ENCODE results near the gene TOMM34. TPM values are rescaled to one million over a fixed set of nuclear protein-coding genes. Genes with fewer than 3 reads are reported as not detected.

The TOMM34 gene
- polyA plus RNA-seq, 1 donor (not counting 4 experiments of a cell fraction or from before 2014, with no cell fraction given): 32.9 TPM

DNA sequence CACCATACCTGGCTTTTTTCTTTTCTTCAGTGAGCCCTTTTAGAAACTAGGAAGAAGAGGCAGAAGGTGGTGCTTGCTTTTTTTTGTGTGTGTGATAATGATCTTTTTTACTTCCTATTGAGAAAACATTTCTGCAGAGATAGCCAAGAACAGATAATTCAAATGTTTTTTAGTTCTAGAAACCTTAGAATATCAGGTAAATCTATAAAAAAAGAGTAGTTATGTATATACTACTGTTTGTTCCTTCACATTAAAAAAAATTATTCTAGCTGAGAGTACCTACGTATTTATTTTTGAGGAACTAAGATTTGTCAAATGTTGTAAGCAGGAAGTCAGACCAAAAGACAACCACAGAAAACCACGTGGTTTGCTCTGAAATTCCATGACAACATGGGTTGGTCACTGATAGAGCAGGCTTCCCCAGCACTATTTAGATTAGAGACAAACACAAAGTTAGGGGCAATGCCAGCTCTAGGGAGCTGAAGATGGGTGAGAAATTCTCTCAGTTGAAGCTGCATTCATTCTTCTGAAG lies 19.0 kb upstream of the TOMM34 start:
- Histone ChIP-seq H3K27ac (ENCODE audit: control insufficient read depth, insufficient read depth, low read length) (no peak overlapping the region), H3K9me1 (ENCODE audit: control insufficient read depth, extremely low read depth, insufficient read depth, low read length) (no peaks in the 10 kb centered on the region), H3K79me2 (ENCODE audit: control insufficient read depth, insufficient read depth, low read length) (peaks cover 1% of the 10 kb centered on the region), H3K4me1 (ENCODE audit: control insufficient read depth, extremely low read depth, insufficient read depth, low read length) (no peaks in the 10 kb centered on the region), H3K36me3 (ENCODE audit: control insufficient read depth in 2 of 2, extremely low read depth in 1 of 2, insufficient read depth in 2 of 2, low read length in 2 of 2) (peaks cover 8 to 16% of the 10 kb centered on the region in 2 experiments), H3K9ac (ENCODE audit: control insufficient read depth, extremely low read depth, insufficient read depth, low read length) (no peak overlapping the region), H3K4me3 (ENCODE audit: control insufficient read depth in 2 of 3, extremely low read depth in 1 of 3, insufficient read depth in 2 of 3, low read depth in 1 of 3, low read length in 3 of 3) (no peak overlapping the region), H3K27me3 (ENCODE audit: control insufficient read depth, extremely low read depth, insufficient read depth, low read length) (no peaks in the 10 kb centered on the region), H2AFZ (ENCODE audit: control insufficient read depth, low read length) (no peak overlapping the region), H3K4me2 (ENCODE audit: control insufficient read depth, extremely low read depth, insufficient read depth, low read depth, low read length) (no peak overlapping the region), H4K20me1 (ENCODE audit: control insufficient read depth, extremely low read depth, insufficient read depth, low read length) (no peaks in the 10 kb centered on the region), H3K9me3 (ENCODE audit: control insufficient read depth, low read depth, low read length) (no peaks in the 10 kb centered on the region)
- TF ChIP-seq, protein P1, sequence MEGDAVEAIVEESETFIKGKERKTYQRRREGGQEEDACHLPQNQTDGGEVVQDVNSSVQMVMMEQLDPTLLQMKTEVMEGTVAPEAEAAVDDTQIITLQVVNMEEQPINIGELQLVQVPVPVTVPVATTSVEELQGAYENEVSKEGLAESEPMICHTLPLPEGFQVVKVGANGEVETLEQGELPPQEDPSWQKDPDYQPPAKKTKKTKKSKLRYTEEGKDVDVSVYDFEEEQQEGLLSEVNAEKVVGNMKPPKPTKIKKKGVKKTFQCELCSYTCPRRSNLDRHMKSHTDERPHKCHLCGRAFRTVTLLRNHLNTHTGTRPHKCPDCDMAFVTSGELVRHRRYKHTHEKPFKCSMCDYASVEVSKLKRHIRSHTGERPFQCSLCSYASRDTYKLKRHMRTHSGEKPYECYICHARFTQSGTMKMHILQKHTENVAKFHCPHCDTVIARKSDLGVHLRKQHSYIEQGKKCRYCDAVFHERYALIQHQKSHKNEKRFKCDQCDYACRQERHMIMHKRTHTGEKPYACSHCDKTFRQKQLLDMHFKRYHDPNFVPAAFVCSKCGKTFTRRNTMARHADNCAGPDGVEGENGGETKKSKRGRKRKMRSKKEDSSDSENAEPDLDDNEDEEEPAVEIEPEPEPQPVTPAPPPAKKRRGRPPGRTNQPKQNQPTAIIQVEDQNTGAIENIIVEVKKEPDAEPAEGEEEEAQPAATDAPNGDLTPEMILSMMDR (optimal IDR thresholded peaks at IDR 0.05 in 1 of 3, IDR thresholded peaks at IDR 0.05 in 1 of 3, conservative IDR thresholded peaks at IDR 0.05 in 1 of 3; ENCODE audit: extremely low read depth in 1 of 3, insufficient read depth in 2 of 3, low read length in 3 of 3): no peak
- no peak for TF ChIP-seq EZH2 (IDR thresholded peaks at IDR 0.05; ENCODE audit: low read length)
- FAIRE-seq (no peak), DNase-seq (ENCODE audit: low read depth, low spot score) (no peak)
- dilution Hi-C loops (cut with MboI; ENCODE audit: extremely low pct_ligation_motif_present, low sequenced_read_pairs): no loop called here

GRCh38 chr20:44976698-44977097 lies 16.5 kb upstream of the TOMM34 start:
- H3K36me3 ChIP-seq (ENCODE audit: control insufficient read depth in 2 of 2, extremely low read depth in 1 of 2, insufficient read depth in 2 of 2, low read length in 2 of 2): peaks cover 11 to 20% of the 10 kb centered on the region in 2 experiments
- dilution Hi-C loops (cut with MboI; ENCODE audit: extremely low pct_ligation_motif_present, low sequenced_read_pairs): no loop called here

More at GRCh38 chr20:44976698-44977097, 16.5 kb upstream of the TOMM34 start:
- no peak overlapping the region for H3K4me2 ChIP-seq (ENCODE audit: control insufficient read depth, extremely low read depth, insufficient read depth, low read depth, low read length)
- H3K4me1 ChIP-seq (ENCODE audit: control insufficient read depth, extremely low read depth, insufficient read depth, low read length): peaks cover 8% of the 10 kb centered on the region
- no peak for DNase-seq (ENCODE audit: low read depth, low spot score)
- H3K27ac ChIP-seq (ENCODE audit: control insufficient read depth, insufficient read depth, low read length): no peak overlapping the region
- H4K20me1 ChIP-seq (ENCODE audit: control insufficient read depth, extremely low read depth, insufficient read depth, low read length): no peaks in the 10 kb centered on the region
- H3K9ac ChIP-seq (ENCODE audit: control insufficient read depth, extremely low read depth, insufficient read depth, low read length): no peak overlapping the region
- TF ChIP-seq, protein P1 (optimal IDR thresholded peaks at IDR 0.05 in 1 of 3, IDR thresholded peaks at IDR 0.05 in 1 of 3, conservative IDR thresholded peaks at IDR 0.05 in 1 of 3; ENCODE audit: extremely low read depth in 1 of 3, insufficient read depth in 2 of 3, low read length in 3 of 3): no peak
- no peak for TF ChIP-seq EZH2 (IDR thresholded peaks at IDR 0.05; ENCODE audit: low read length)
- H3K4me3 ChIP-seq (ENCODE audit: control insufficient read depth in 2 of 3, extremely low read depth in 1 of 3, insufficient read depth in 2 of 3, low read depth in 1 of 3, low read length in 3 of 3): no peak overlapping the region
- peaks cover 2% of the 10 kb centered on the region for H3K79me2 ChIP-seq (ENCODE audit: control insufficient read depth, insufficient read depth, low read length)
- no peak for FAIRE-seq
- H3K9me3 ChIP-seq (ENCODE audit: control insufficient read depth, low read depth, low read length): no peaks in the 10 kb centered on the region
- H3K9me1 ChIP-seq (ENCODE audit: control insufficient read depth, extremely low read depth, insufficient read depth, low read length): no peaks in the 10 kb centered on the region
- no peaks in the 10 kb centered on the region for H3K27me3 ChIP-seq (ENCODE audit: control insufficient read depth, extremely low read depth, insufficient read depth, low read length)
- no peak overlapping the region for H2AFZ ChIP-seq (ENCODE audit: control insufficient read depth, low read length)

All from keratinocyte (primary cell).